GM13976 (cell line): ENCODE measurements around the gene SCARF1.

Source experiments
- DNase-seq: peaks from one replicate; pipeline ENCODE4 v3.0.0; 2012; ENCODE audit warnings: low spot score
- in situ Hi-C: fragments of 300-500 bp; cut with MboI; formaldehyde crosslinking; loops from one replicate; pipeline ENCODE4 v1.12.0; 2022; ENCODE audit warnings: low sequenced_read_pairs, mixed read lengths, inconsistent platforms; ENCODE audit not compliant: unreplicated experiment
- TF ChIP-seq, protein P1 (sequence below): IDR thresholded peaks from 2 replicates; pipeline ENCODE4 v1.5.1; 2012; ENCODE audit warnings: borderline replicate concordance, mild to moderate bottlenecking; ENCODE audit not compliant: insufficient read depth; ENCODE audit errors: extremely low read depth, missing control alignments, control extremely low read depth

Gene SCARF1

GRCh38 chr17:1621273-1621954, 24.1 kb downstream of the SCARF1 start:
- TF ChIP-seq, protein P1, sequence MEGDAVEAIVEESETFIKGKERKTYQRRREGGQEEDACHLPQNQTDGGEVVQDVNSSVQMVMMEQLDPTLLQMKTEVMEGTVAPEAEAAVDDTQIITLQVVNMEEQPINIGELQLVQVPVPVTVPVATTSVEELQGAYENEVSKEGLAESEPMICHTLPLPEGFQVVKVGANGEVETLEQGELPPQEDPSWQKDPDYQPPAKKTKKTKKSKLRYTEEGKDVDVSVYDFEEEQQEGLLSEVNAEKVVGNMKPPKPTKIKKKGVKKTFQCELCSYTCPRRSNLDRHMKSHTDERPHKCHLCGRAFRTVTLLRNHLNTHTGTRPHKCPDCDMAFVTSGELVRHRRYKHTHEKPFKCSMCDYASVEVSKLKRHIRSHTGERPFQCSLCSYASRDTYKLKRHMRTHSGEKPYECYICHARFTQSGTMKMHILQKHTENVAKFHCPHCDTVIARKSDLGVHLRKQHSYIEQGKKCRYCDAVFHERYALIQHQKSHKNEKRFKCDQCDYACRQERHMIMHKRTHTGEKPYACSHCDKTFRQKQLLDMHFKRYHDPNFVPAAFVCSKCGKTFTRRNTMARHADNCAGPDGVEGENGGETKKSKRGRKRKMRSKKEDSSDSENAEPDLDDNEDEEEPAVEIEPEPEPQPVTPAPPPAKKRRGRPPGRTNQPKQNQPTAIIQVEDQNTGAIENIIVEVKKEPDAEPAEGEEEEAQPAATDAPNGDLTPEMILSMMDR = no peak
- DNase-seq = no peak
- in situ Hi-C loops = no loop called here

- TF ChIP-seq, protein P1 = no peak
- DNase-seq = no peak
- in situ Hi-C loops = no loop called here
Observed at GRCh38 chr17:1620486-1620885, 25.0 kb downstream of the SCARF1 start.

DNA sequence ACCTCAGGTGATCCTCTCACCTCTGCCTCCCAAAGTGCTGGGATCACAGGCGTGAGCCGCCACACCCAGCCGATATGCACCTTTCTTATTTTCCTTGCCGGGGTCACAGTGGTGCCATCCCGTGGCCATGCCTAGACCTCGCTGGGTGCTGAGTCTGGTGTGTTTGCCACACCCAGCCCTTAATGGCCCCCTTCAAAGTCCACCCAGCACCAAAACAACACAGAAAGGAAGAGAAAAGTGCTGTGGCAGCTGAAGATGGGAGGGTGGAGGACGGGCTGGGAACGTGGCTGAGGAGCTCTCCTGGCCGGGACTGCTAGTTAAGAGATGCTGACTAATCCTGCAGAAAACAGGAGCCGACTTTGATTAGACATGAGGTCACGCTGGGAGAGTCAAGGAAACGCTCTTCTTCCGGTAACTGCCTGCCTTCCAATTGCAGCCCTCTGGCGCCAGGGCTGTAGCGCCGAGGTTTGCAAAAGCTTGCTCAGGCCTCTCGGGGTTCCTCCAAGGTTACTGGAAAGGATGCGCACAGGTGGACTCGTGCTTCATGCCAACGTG, 27.8 kb downstream of the SCARF1 start:
- in situ Hi-C loops = no loop called here
- TF ChIP-seq, protein P1 = no peak
- no peak for DNase-seq

GRCh38 chr17:1616101-1616500, 29.4 kb downstream of the SCARF1 start:
- TF ChIP-seq, protein P1 = no peak
- no peak for DNase-seq
- in situ Hi-C loops = no loop called here

GRCh38 chr17:1612400-1612799, 33.1 kb downstream of the SCARF1 start:
- TF ChIP-seq, protein P1 = no peak
- DNase-seq = no peak
- in situ Hi-C loops = no loop called here

GRCh38 chr17:1611715-1612114, 33.8 kb downstream of the SCARF1 start:
- DNase-seq = no peak
- TF ChIP-seq, protein P1 = no peak
- in situ Hi-C loops = no loop called here

DNA sequence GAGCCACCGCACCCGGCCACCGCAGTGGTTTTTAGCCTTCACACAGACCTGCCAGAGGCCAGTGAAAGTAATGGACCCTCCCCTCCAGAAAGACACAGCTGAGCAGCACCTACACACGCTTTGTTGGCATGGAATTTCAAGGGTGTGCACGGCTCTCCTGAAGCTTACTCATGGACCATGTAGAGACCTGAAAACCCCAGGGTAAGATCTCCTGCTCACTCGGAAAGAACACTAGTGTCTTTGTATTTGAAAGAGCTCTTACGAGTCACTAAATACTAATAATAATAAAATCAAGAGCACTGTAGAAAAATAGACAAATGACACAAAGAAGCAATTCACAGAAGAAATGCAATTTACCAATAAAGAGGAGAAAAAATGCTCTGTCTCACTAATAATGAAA, 36.9 kb downstream of the SCARF1 start:
- in situ Hi-C loops = no loop called here
- TF ChIP-seq, protein P1 = no peak
- DNase-seq = no peak
